ENCODE measurements around the gene MFN1.

Gene MFN1

DNA sequence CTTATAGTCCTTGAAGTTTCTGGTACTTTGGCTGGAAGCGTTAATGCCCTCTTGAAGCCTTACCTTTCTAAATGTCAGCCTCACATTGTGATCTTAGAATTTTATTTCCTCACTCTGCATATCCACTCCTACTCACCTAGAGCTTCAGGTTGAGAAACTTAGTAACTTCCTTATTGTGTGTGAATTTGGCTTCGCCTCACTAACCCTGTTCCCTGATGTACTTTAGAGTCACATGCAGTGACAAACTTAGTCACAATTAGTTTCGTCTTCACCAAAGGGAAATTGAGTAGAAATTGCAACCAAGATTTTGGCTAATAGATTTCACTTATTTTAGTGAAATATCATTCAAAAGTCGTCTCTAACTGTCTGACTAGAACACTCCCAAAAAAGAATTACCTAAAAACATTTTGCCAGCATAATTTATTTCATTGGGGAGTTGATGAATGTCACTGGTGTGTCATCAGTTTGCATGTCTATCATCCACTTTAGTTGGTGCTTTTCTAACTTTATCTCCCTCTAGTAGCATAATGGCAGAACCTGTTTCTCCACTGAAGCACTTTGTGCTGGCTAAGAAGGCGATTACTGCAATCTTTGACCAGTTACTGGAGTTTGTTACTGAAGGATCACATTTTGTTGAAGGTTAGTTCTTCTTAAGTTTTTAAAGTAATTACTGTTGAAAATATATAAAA lies 960 bp downstream of the MFN1 start:
- peak overlapping the region; percentile 95 for H3K4me3 ChIP-seq (ENCODE audit: low read depth, low read length)
- peaks cover 20% of the 10 kb centered on the region for H3K79me2 ChIP-seq (ENCODE audit: control insufficient read depth, insufficient read depth, low read length, unreplicated experiment)
- peaks cover 14% of the 10 kb centered on the region for H3K4me1 ChIP-seq (ENCODE audit: control insufficient read depth, insufficient read depth, low read length, unreplicated experiment)
- H3K27ac ChIP-seq (ENCODE audit: low read depth, low read length): no peak overlapping the region
- no peaks in the 10 kb centered on the region for H3K27me3 ChIP-seq (ENCODE audit: insufficient read depth, low read length)
- peaks cover 16% of the 10 kb centered on the region for H3K36me3 ChIP-seq (ENCODE audit: insufficient read depth, low read length)
- peak overlapping the region; percentile 90 for H2AFZ ChIP-seq (ENCODE audit: low read length, unreplicated experiment)

DNA sequence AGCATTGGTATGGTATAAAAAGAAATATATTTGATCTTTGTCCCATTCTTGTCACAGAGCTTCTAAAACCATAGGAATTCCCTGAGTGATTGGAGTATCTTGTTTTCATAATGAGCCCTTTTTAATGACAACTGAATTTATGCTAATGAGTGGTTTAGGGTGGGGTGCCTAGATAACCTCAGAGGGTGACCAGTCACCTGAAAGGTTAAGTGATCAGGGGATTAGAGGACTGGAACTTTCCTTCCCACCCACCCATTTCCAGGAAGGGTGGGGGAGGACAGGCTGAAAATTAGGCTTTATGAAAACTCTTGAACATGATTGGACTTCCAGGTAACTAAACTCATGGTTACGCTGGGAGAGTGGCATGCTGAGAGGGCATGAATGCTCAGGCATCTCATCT lies 8.5 kb downstream of the MFN1 start:
- H3K36me3 ChIP-seq (ENCODE audit: insufficient read depth, low read length): peaks cover 39% of the 10 kb centered on the region

DNA sequence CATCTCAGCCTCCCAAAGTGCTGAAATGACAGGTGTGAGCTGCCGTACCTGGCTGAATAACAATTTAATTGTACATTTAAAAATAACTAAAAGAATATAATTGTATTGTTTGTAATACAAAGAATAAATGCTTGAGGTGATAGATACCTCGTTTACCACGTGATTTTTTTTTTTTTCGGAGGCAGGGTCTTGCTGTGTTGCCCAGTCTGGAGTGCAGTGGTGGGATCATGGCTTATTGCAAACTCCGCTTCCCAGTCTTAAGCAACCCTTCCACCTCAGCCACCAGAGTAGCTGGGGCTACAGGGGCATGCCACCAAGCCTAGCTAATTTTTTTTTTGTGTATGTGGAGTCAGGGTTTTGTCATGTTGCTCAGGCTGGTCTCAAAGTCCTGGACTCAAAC lies 15.8 kb downstream of the MFN1 start:
- H2AFZ ChIP-seq (ENCODE audit: low read length, unreplicated experiment): no peak overlapping the region
- no peak overlapping the region for H3K27ac ChIP-seq (ENCODE audit: low read depth, low read length)
- H3K36me3 ChIP-seq (ENCODE audit: insufficient read depth, low read length): peaks cover 27% of the 10 kb centered on the region
- no peak overlapping the region for H3K4me3 ChIP-seq (ENCODE audit: low read depth, low read length)
- H3K79me2 ChIP-seq (ENCODE audit: control insufficient read depth, insufficient read depth, low read length, unreplicated experiment): no peaks in the 10 kb centered on the region
- H3K4me1 ChIP-seq (ENCODE audit: control insufficient read depth, insufficient read depth, low read length, unreplicated experiment): no peaks in the 10 kb centered on the region
- H3K27me3 ChIP-seq (ENCODE audit: insufficient read depth, low read length): no peaks in the 10 kb centered on the region

More for the DNA sequence above, 8.5 kb downstream of the MFN1 start:
- Histone ChIP-seq H3K27ac (ENCODE audit: low read depth, low read length) (no peak overlapping the region), H3K4me1 (ENCODE audit: control insufficient read depth, insufficient read depth, low read length, unreplicated experiment) (peaks cover 6% of the 10 kb centered on the region), H2AFZ (ENCODE audit: low read length, unreplicated experiment) (no peak overlapping the region), H3K27me3 (ENCODE audit: insufficient read depth, low read length) (no peaks in the 10 kb centered on the region), H3K4me3 (ENCODE audit: low read depth, low read length) (no peak overlapping the region), H3K79me2 (ENCODE audit: control insufficient read depth, insufficient read depth, low read length, unreplicated experiment) (peaks cover 4% of the 10 kb centered on the region)

DNA sequence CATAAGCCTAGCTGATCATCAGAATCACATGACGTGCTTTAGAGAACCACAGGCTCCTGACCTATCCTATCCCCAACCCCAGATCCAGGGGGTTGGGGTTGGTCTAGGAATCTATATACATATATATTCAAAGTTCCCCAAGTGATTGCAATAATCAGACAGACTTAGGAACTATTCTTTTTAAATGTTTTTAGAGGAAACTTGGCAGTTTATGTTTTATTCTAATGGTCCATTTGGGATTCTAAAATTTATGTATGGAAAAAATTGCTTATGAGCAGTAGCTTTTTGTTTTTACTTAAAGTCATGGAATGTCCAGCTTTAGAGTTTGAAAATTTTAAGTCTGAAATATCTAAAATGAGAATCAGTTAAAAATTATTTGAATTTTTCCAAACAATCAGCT lies 22.1 kb downstream of the MFN1 start:
- H2AFZ ChIP-seq (ENCODE audit: low read length, unreplicated experiment): no peak overlapping the region

DNA sequence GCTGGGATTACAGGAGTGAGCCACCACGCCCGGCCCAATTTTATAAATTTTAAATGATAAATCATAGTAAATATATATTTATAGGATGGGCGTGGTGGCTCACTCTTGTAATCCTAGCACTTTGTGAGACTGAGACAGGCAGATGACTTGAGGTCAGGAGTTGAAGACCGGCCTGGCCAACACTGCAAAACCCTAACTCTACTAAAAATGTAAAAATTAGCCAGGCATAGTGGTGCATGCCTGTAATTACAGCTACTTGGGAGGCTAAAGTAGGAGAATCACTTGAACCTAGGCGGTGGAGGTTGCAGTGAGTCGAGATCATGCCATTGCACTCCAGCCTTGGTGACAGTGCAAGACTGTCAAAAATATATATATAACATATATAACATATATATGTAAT lies 26.4 kb downstream of the MFN1 start:
- no peak overlapping the region for H2AFZ ChIP-seq (ENCODE audit: low read length, unreplicated experiment)
- no peak overlapping the region for H3K27ac ChIP-seq (ENCODE audit: low read depth, low read length)
- H3K79me2 ChIP-seq (ENCODE audit: control insufficient read depth, insufficient read depth, low read length, unreplicated experiment): no peaks in the 10 kb centered on the region
- no peaks in the 10 kb centered on the region for H3K4me1 ChIP-seq (ENCODE audit: control insufficient read depth, insufficient read depth, low read length, unreplicated experiment)
- H3K36me3 ChIP-seq (ENCODE audit: insufficient read depth, low read length): peaks cover 21% of the 10 kb centered on the region
- H3K4me3 ChIP-seq (ENCODE audit: low read depth, low read length): no peak overlapping the region
- H3K27me3 ChIP-seq (ENCODE audit: insufficient read depth, low read length): no peaks in the 10 kb centered on the region

More for the DNA sequence above, 22.1 kb downstream of the MFN1 start:
- Histone ChIP-seq H3K36me3 (ENCODE audit: insufficient read depth, low read length) (peaks cover 20% of the 10 kb centered on the region), H3K4me1 (ENCODE audit: control insufficient read depth, insufficient read depth, low read length, unreplicated experiment) (no peaks in the 10 kb centered on the region), H3K27ac (ENCODE audit: low read depth, low read length) (no peak overlapping the region), H3K27me3 (ENCODE audit: insufficient read depth, low read length) (no peaks in the 10 kb centered on the region), H3K4me3 (ENCODE audit: low read depth, low read length) (no peak overlapping the region), H3K79me2 (ENCODE audit: control insufficient read depth, insufficient read depth, low read length, unreplicated experiment) (no peaks in the 10 kb centered on the region)

DNA sequence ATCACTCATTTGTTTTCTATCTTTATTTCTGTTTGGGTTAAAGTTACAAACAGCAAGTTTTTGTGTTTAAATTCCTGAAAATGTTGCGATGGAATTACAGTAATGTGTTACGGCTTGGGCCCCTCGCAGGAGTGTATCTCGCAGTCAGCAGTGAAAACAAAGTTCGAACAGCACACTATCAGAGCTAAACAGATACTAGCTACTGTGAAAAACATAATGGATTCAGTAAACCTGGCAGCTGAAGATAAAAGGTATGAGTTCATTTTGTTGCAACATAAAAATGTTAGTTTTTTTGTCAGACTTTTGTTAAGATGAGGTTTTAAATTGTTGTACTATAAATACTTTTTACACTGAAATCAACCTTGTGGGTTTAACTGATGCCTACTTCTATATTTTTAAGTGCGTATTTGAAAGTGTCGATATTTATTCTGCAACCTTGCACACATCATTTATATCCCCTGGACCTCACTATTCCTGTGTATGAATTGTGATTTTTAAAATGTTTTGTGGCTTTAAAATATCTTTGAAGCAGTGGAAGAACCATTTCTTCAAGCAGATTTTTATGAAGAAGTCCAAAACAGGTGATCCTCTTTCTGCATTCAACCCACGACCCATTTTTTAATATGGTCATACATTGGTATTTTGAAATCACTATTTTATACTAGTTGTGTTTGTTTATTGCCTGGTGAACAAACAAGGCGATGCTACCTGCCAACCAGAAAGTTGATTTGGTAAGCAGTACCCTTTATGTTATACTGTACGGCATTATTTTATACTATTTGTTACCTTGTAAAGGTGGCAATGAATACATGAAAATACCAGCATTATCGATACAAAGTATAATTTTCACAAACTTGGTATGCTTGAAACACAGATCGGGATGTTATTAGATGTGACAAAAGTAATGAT lies 27.8 kb downstream of the MFN1 start:
- H3K27ac ChIP-seq (ENCODE audit: low read depth, low read length): no peak overlapping the region
- H3K36me3 ChIP-seq (ENCODE audit: insufficient read depth, low read length): peaks cover 19% of the 10 kb centered on the region
- H2AFZ ChIP-seq (ENCODE audit: low read length, unreplicated experiment): no peak overlapping the region
- H3K79me2 ChIP-seq (ENCODE audit: control insufficient read depth, insufficient read depth, low read length, unreplicated experiment): no peaks in the 10 kb centered on the region
- H3K4me3 ChIP-seq (ENCODE audit: low read depth, low read length): no peak overlapping the region
- H3K27me3 ChIP-seq (ENCODE audit: insufficient read depth, low read length): no peaks in the 10 kb centered on the region
- H3K4me1 ChIP-seq (ENCODE audit: control insufficient read depth, insufficient read depth, low read length, unreplicated experiment): no peaks in the 10 kb centered on the region

DNA sequence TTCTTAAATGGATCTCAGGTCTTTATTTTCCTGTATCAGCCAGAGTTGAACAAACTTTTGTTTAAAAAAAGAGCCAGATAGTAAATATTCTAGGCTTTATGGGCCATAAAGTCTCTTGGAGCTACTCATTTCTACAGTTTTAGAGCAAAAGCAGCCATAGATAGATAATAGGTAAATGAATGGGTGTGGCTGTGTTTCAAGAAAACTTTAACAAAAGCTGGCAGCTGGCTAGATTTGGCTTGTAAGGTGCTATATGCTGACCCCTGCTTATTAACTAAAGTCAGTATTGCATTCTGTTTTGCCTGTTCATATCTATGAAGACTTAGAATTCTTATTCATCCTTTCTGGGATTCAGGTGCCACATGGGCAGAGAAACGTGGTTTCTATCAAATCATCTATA lies 29.0 kb downstream of the MFN1 start:
- no peak overlapping the region for H2AFZ ChIP-seq (ENCODE audit: low read length, unreplicated experiment)
- H3K36me3 ChIP-seq (ENCODE audit: insufficient read depth, low read length): peaks cover 28% of the 10 kb centered on the region
- no peaks in the 10 kb centered on the region for H3K27me3 ChIP-seq (ENCODE audit: insufficient read depth, low read length)
- H3K79me2 ChIP-seq (ENCODE audit: control insufficient read depth, insufficient read depth, low read length, unreplicated experiment): no peaks in the 10 kb centered on the region
- H3K27ac ChIP-seq (ENCODE audit: low read depth, low read length): no peak overlapping the region
- H3K4me3 ChIP-seq (ENCODE audit: low read depth, low read length): no peak overlapping the region
- no peaks in the 10 kb centered on the region for H3K4me1 ChIP-seq (ENCODE audit: control insufficient read depth, insufficient read depth, low read length, unreplicated experiment)

DNA sequence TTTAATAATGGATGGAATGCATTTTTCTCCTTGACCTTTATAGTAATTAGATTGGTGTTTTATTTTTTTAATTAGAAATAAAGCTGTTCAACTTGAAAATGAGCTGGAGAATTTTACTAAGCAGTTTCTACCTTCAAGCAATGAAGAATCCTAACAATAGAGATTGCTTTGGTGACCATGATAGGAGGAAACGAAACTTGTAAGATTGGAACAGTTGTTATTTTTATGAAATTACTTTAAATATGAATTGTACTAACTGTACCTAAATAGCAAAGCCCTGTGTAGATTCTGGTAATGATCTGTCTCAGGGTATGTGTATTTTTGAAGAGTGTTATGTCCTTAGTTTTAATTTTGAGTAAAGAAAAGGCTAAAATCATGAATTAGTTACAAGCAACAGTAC lies 44.4 kb downstream of the MFN1 start:
- H3K27ac ChIP-seq (ENCODE audit: low read depth, low read length): no peak overlapping the region
- no peaks in the 10 kb centered on the region for H3K79me2 ChIP-seq (ENCODE audit: control insufficient read depth, insufficient read depth, low read length, unreplicated experiment)
- H3K27me3 ChIP-seq (ENCODE audit: insufficient read depth, low read length): no peaks in the 10 kb centered on the region
- H3K4me1 ChIP-seq (ENCODE audit: control insufficient read depth, insufficient read depth, low read length, unreplicated experiment): no peaks in the 10 kb centered on the region
- no peak overlapping the region for H3K4me3 ChIP-seq (ENCODE audit: low read depth, low read length)
- peaks cover 6% of the 10 kb centered on the region for H3K36me3 ChIP-seq (ENCODE audit: insufficient read depth, low read length)
- no peak overlapping the region for H2AFZ ChIP-seq (ENCODE audit: low read length, unreplicated experiment)

DNA sequence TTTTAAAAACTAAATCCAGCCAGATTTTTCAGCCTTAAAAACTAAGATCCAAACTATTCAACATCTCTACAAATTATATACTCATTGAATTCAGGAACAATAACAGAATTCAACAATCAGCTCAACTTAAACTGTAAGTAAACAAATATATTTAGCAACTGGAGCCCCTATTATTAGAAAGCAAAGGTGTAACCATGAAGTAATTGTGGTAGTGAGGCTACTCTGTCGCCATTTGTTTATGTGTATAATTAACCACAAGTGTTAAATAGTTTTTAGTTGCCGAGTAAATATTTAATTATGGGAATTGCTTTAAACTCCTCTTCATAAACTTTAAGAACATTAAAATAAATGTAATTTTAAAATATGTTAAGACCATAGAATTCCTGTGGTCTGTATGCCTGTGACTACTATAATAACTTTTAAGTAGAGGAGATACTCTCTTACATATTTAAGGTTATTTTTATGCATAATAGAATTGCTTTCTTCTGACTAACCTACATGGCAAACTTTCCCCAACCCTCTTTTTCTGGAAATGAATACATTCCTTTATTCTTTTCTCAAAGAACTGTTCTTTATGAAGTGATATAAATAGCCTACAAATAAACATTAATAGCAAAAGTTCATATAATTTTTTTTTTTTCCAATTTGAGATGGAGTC lies 51.2 kb downstream of the MFN1 start:
- peaks cover 17% of the 10 kb centered on the region; the same call in 1 of the 2 replicates for H3K36me3 ChIP-seq (ENCODE audit: insufficient read depth, low read length)
- H3K27me3 ChIP-seq (ENCODE audit: insufficient read depth, low read length): no peaks in the 10 kb centered on the region
- no peak overlapping the region for H2AFZ ChIP-seq (ENCODE audit: low read length, unreplicated experiment)

DNA sequence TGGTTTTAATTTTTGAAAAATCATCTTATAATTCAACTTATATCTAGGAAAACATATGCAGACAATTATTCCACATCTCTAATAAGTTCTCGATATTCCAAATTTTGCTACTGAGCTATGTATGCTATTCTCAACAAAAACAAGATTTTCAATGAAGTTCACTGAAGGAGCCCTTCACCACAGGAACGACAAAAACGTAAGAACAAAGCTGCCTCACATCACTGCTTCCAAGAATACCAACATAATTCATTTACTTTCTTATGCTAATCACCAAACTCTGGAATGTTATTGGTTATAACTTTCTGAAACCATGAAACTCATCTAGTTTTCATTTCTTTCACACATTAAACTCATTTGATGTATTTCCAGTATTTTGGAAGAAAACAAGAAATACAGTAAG lies 54.1 kb downstream of the MFN1 start:
- no peak overlapping the region for H2AFZ ChIP-seq (ENCODE audit: low read length, unreplicated experiment)
- H3K36me3 ChIP-seq (ENCODE audit: insufficient read depth, low read length): peaks cover 31% of the 10 kb centered on the region

More for the DNA sequence above, 51.2 kb downstream of the MFN1 start:
- Histone ChIP-seq H3K79me2 (ENCODE audit: control insufficient read depth, insufficient read depth, low read length, unreplicated experiment) (no peaks in the 10 kb centered on the region), H3K4me3 (ENCODE audit: low read depth, low read length) (no peak overlapping the region), H3K27ac (ENCODE audit: low read depth, low read length) (no peak overlapping the region), H3K4me1 (ENCODE audit: control insufficient read depth, insufficient read depth, low read length, unreplicated experiment) (no peaks in the 10 kb centered on the region)

More for the DNA sequence above, 54.1 kb downstream of the MFN1 start:
- no peak overlapping the region for H3K27ac ChIP-seq (ENCODE audit: low read depth, low read length)
- no peaks in the 10 kb centered on the region for H3K27me3 ChIP-seq (ENCODE audit: insufficient read depth, low read length)
- no peaks in the 10 kb centered on the region for H3K4me1 ChIP-seq (ENCODE audit: control insufficient read depth, insufficient read depth, low read length, unreplicated experiment)
- H3K79me2 ChIP-seq (ENCODE audit: control insufficient read depth, insufficient read depth, low read length, unreplicated experiment): no peaks in the 10 kb centered on the region
- H3K4me3 ChIP-seq (ENCODE audit: low read depth, low read length): no peak overlapping the region
